Spleen (tissue), 11 donors: ENCODE measurements around the gene MYORG. TPM values are rescaled to one million over a fixed set of nuclear protein-coding genes. Genes with fewer than 3 reads are reported as not detected.
"Not testable (repeated sequence)": the region's sequence is repeated elsewhere in the genome, so short reads cannot be mapped to it uniquely, and the experiment has no call there.

ENCODE experiments used
- DNase-seq: peaks from one replicate; pipeline ENCODE4 v3.0.0-alpha.2; 2020
- H3K27ac ChIP-seq, 8 donors: fragments of 200-600 bp; sonication (generic) in 7 of 8; 1 replicate in 4 of 8; 2 replicates in 4 of 8; pipeline versions ENCODE4 v1.5.0 to v1.8.0; 2016 to 2021; ENCODE audit warnings: inconsistent platforms in 4 of 8, mild to moderate bottlenecking in 4 of 8, moderate library complexity in 1 of 8
- H3K27me3 ChIP-seq, 7 donors: fragments of 200-600 bp; sonication (generic) in 6 of 7; replicated peaks in 1 of 7; 1 replicate in 4 of 7; 2 replicates in 3 of 7; pipeline versions ENCODE4 v1.5.0 to v1.8.0; 2016 to 2021; ENCODE audit warnings: inconsistent platforms in 3 of 7, mild to moderate bottlenecking in 1 of 7
- H3K36me3 ChIP-seq, 6 donors: fragments of 200-600 bp; sonication (generic) in 5 of 6; 1 replicate in 4 of 6; 2 replicates in 2 of 6; pipeline versions ENCODE4 v1.5.0 to v1.8.0; 2016 to 2021; ENCODE audit warnings: inconsistent platforms in 2 of 6
- H3K4me1 ChIP-seq, 6 donors: fragments of 200-600 bp; sonication (generic) in 5 of 6; 1 replicate in 3 of 6; 2 replicates in 3 of 6; pipeline versions ENCODE4 v1.5.0 to v1.8.0; 2016 to 2021; ENCODE audit warnings: inconsistent platforms in 3 of 6
- H3K4me3 ChIP-seq, 8 donors: fragments of 200-600 bp; sonication (generic) in 7 of 8; 1 replicate in 4 of 8; 2 replicates in 4 of 8; pipeline versions ENCODE4 v1.5.0 to v1.8.0; 2016 to 2021; ENCODE audit warnings: inconsistent platforms in 4 of 8, mild to moderate bottlenecking in 4 of 8, moderate library complexity in 2 of 8
- H3K9me3 ChIP-seq, 8 donors: fragments of 200-600 bp; sonication (generic) in 7 of 8; 1 replicate in 4 of 8; 2 replicates in 4 of 8; pipeline versions ENCODE4 v1.5.0 to v1.8.0; 2016 to 2021; ENCODE audit warnings: inconsistent platforms in 4 of 8
- CTCF ChIP-seq, 11 experiments: fragments of 200-600 bp in 7 of 11; fragments of 450-650 bp in 4 of 11; sonication (generic) in 4 of 11; IDR thresholded peaks in 8 of 11; conservative IDR thresholded peaks in 3 of 11; 1 replicate in 7 of 11; 2 replicates in 4 of 11; pipeline versions ENCODE4 v1.4.0 to v1.8.0; 2016 to 2021; ENCODE audit warnings: antibody characterized with exemption in 11 of 11, inconsistent platforms in 4 of 11, mild to moderate bottlenecking in 1 of 11
- POLR2A ChIP-seq, 3 donors: fragments of 450-650 bp; IDR thresholded peaks; one replicate each; pipeline ENCODE4 v1.5.1; 2017; ENCODE audit warnings: antibody characterized with exemption in 3 of 3, mild to moderate bottlenecking in 1 of 3
- POLR2AphosphoS5 ChIP-seq, 3 donors: sonication (generic); formaldehyde crosslinking; IDR thresholded peaks; one replicate each; pipeline ENCODE4 v1.5.1; 2017; ENCODE audit warnings: antibody characterized with exemption in 3 of 3
- WGBS, 5 donors: extraction: QIAGEN DNeasy Blood & Tissue Kit in 3 of 5; methylation state at CpG; one replicate each; pipeline versions ENCODE4 v1.1.5 to v1.1.7; 2013 to 2018; 5-methylcytosine and 5-hydroxymethylcytosine counted together
- intact Hi-C: fragments of 100-400 bp; cut with DNase I; formaldehyde crosslinking; loops from one replicate; pipeline ENCODE4 v1.15.0; 2023; ENCODE audit warnings: low total_unique reads
- polyA plus RNA-seq, 3 donors: library from polyadenylated mRNA; stranded (reverse); fragments of 200-250 nt; gene quantifications; one replicate each; pipeline ENCODE4 v1.2.1, GENCODE V29; 2013
- total RNA-seq, 7 donors: library from RNA; depleted of rRNA in 3 of 7; stranded (reverse); fragments of >200 nt in 3 of 7; fragmentation: NEBNext Ultra II Directional in 4 of 7; extraction: Animal tissue kit (Norgen Biotek cat#: 25700) in 4 of 7; gene quantifications; one replicate each; pipeline versions ENCODE4 v1.1.0 to v1.2.1, GENCODE V29; 2016 to 2021
- donor health status: healthy with polysubstance abuse.
- donor health status: DM: no; HTN: no; CAD: no; lungs with moderate emphysema.
- donor health status: DM: no; HTN: no; CAD: no.
- donor health status: Bipolar disorder and iron deficiency.
- donor health status: healthy.
- donor health status: DM: no; HTN: no; CAD: no.
- donor health status: DM: yes; HTN: yes; CAD: no.

The MYORG gene
- total and polyA plus RNA-seq, 10 donors, result 0.22 to 2.2 (median 1.2) TPM

- peaks cover 2 to 71% (median 46%) of the 10 kb centered on the region in 6 donors for H3K36me3 ChIP-seq
- H3K27ac ChIP-seq, result no peak overlapping the region
- intact Hi-C loops, result no loop called here
These were observed 37.9 kb downstream of the MYORG start for GRCh38 chr9:34338665-34339385.

GRCh38 chr9:34338079-34338478, 38.6 kb downstream of the MYORG start:
- H3K27me3 ChIP-seq, H3K4me1 ChIP-seq, H3K27ac ChIP-seq, H3K4me3 ChIP-seq, intact Hi-C loops, H3K9me3 ChIP-seq, DNase-seq: not testable (repeated sequence)
- H3K36me3 ChIP-seq, result peaks cover 2 to 64% (median 39%) of the 10 kb centered on the region in 6 donors

More at GRCh38 chr9:34338665-34339385, 37.9 kb downstream of the MYORG start:
- WGBS, 5 donors, result 92 to 100% (median 98%) methylated on average over 2 of the region's 2 CpGs
- Histone ChIP-seq H3K4me3 (no peak overlapping the region), H3K4me1 (peaks cover 0 to 3% (median 0%) of the 10 kb centered on the region in 6 donors), H3K9me3 (no peaks in the 10 kb centered on the region), H3K27me3 (no peaks in the 10 kb centered on the region)
- TF ChIP-seq POLR2AphosphoS5 (IDR thresholded peaks at IDR 0.05) (no peak), POLR2A (IDR thresholded peaks at IDR 0.05) (no peak), CTCF (IDR thresholded peaks at IDR 0.05 in 8 of 11, conservative IDR thresholded peaks at IDR 0.05 in 3 of 11) (no peak)
- no peak for DNase-seq

- 70 to 100% (median 97%) methylated on average over 2 of the region's 2 CpGs for WGBS, 5 donors
- H3K27me3 ChIP-seq, result no peaks in the 10 kb centered on the region
- TF ChIP-seq POLR2A (IDR thresholded peaks at IDR 0.05) (no peak), POLR2AphosphoS5 (IDR thresholded peaks at IDR 0.05) (no peak), CTCF (IDR thresholded peaks at IDR 0.05 in 8 of 11, conservative IDR thresholded peaks at IDR 0.05 in 3 of 11) (no peak)
- intact Hi-C loops, result no loop called here
- H3K4me3 ChIP-seq, result no peak overlapping the region
- peaks cover 0 to 5% (median 0%) of the 10 kb centered on the region in 6 donors for H3K4me1 ChIP-seq
- DNase-seq, result no peak
- no peak overlapping the region for H3K27ac ChIP-seq
- H3K36me3 ChIP-seq, result peaks cover 2 to 57% (median 35%) of the 10 kb centered on the region in 6 donors
- no peaks in the 10 kb centered on the region for H3K9me3 ChIP-seq
These were observed 39.3 kb downstream of the MYORG start for GRCh38 chr9:34337403-34337802.

- TF ChIP-seq CTCF (IDR thresholded peaks at IDR 0.05 in 8 of 11, conservative IDR thresholded peaks at IDR 0.05 in 3 of 11) (no peak), POLR2AphosphoS5 (IDR thresholded peaks at IDR 0.05) (no peak)
- peaks cover 7 to 26% (median 12%) of the 10 kb centered on the region in 6 donors for H3K4me1 ChIP-seq
- no peaks in the 10 kb centered on the region for H3K9me3 ChIP-seq
- 81 to 94% (median 87%) methylated on average over 4 of the region's 4 CpGs for whole genome bisulfite sequencing, 5 donors
- no peak overlapping the region for H3K4me3 ChIP-seq
- DNase-seq, result no peak
- H3K27me3 ChIP-seq, result no peaks in the 10 kb centered on the region
- H3K27ac ChIP-seq, result no peak overlapping the region
- intact Hi-C loops, result no loop called here
- peaks cover 0 to 37% (median 22%) of the 10 kb centered on the region in 6 donors for H3K36me3 ChIP-seq
These were observed 41.3 kb downstream of the MYORG start for GRCh38 chr9:34335376-34335775.
